CD14-positive monocyte (primary cell): ENCODE results near the gene OSBPL2. TPM values are rescaled to one million over a fixed set of nuclear protein-coding genes. Genes with fewer than 3 reads are reported as not detected.

ENCODE experiments used
- DNase-seq, 3 donors: peaks; one replicate each; pipeline ENCODE4 v3.0.0-alpha.2; 2011 to 2022
- H2AFZ ChIP-seq: 2 replicates; pipeline ENCODE4 v1.6.0; 2012; ENCODE audit warnings: mild to moderate bottlenecking, low read depth, low read length, inconsistent platforms; ENCODE audit not compliant: insufficient read depth, poor library complexity, severe bottlenecking
- H3K27ac ChIP-seq, 2 donors: 1 replicate in 1 of 2; 2 replicates in 1 of 2; pipeline ENCODE4 v1.5.1; 2012 to 2013; ENCODE audit warnings: low read length in 2 of 2, control low read depth in 1 of 2, inconsistent platforms in 1 of 2, low read depth in 1 of 2, mild to moderate bottlenecking in 1 of 2
- H3K27me3 ChIP-seq, 2 donors: one replicate each; pipeline versions ENCODE4 v1.6.0 to v1.6.1; 2011 to 2013; ENCODE audit warnings: low read length in 2 of 2; ENCODE audit not compliant: control insufficient read depth in 2 of 2, insufficient read depth in 2 of 2
- H3K36me3 ChIP-seq, 2 donors: replicated peaks in 1 of 2; 1 replicate in 1 of 2; 2 replicates in 1 of 2; pipeline versions ENCODE4 v1.5.1 to v1.6.1; 2012 to 2013; ENCODE audit warnings: low read length in 2 of 2, control low read depth in 1 of 2, inconsistent platforms in 1 of 2, mild to moderate bottlenecking in 1 of 2; ENCODE audit not compliant: insufficient read depth in 2 of 2, control insufficient read depth in 1 of 2
- H3K4me1 ChIP-seq, 2 donors: 1 replicate in 1 of 2; 2 replicates in 1 of 2; pipeline versions ENCODE4 v1.5.1 to v1.6.1; 2012 to 2013; ENCODE audit warnings: low read length in 2 of 2, control low read depth in 1 of 2, inconsistent platforms in 1 of 2, mild to moderate bottlenecking in 1 of 2, moderate library complexity in 1 of 2; ENCODE audit not compliant: insufficient read depth in 2 of 2, control insufficient read depth in 1 of 2
- H3K4me2 ChIP-seq: replicated peaks from 2 replicates; pipeline ENCODE3; 2012; ENCODE audit warnings: low read length, moderate library complexity, mild to moderate bottlenecking; ENCODE audit not compliant: poor library complexity, severe bottlenecking; ENCODE audit errors: extremely low read depth
- H3K4me3 ChIP-seq, 3 experiments: fragments of 200-600 bp in 1 of 3; sonication (generic) in 1 of 3; replicated peaks in 1 of 3; 1 replicate in 2 of 3; 2 replicates in 1 of 3; pipeline ENCODE4 v1.5.1; 2011 to 2013; ENCODE audit warnings: low read length in 3 of 3, mild to moderate bottlenecking in 3 of 3, control low read depth in 2 of 3, low read depth in 2 of 3, inconsistent platforms in 1 of 3, moderate library complexity in 1 of 3
- H3K79me2 ChIP-seq: 2 replicates; pipeline ENCODE4 v1.6.0; 2012; ENCODE audit warnings: mild to moderate bottlenecking, control low read depth, inconsistent platforms, low read length, moderate library complexity; ENCODE audit not compliant: insufficient read depth
- H3K9ac ChIP-seq: 2 replicates; pipeline ENCODE4 v1.6.0; 2017; ENCODE audit warnings: low read length, mild to moderate bottlenecking; ENCODE audit not compliant: insufficient read depth, poor library complexity, severe bottlenecking
- H3K9me3 ChIP-seq, 2 donors: replicated peaks in 1 of 2; 1 replicate in 1 of 2; 2 replicates in 1 of 2; pipeline versions ENCODE4 v1.5.1 to v1.6.1; 2012 to 2013; ENCODE audit warnings: low read length in 2 of 2, control low read depth in 1 of 2; ENCODE audit not compliant: control insufficient read depth in 1 of 2, insufficient read depth in 1 of 2
- H4K20me1 ChIP-seq: 2 replicates; pipeline ENCODE4 v1.6.0; 2012; ENCODE audit warnings: mild to moderate bottlenecking, low read length, control low read depth, moderate library complexity; ENCODE audit not compliant: insufficient read depth
- H3K27ac Mint-ChIP-seq, 7 donors: one replicate each; pipeline ENCODE4 v1.8.0; 2020; ENCODE audit warnings: mild to moderate bottlenecking in 7 of 7, mixed read lengths in 7 of 7, moderate library complexity in 6 of 7, inconsistent platforms in 2 of 7
- H3K27me3 Mint-ChIP-seq, 3 donors: one replicate each; pipeline ENCODE4 v1.8.0; 2021 to 2022; ENCODE audit warnings: low read depth in 3 of 3, mild to moderate bottlenecking in 3 of 3, mixed read lengths in 3 of 3, moderate library complexity in 3 of 3, inconsistent platforms in 1 of 3
- H3K36me3 Mint-ChIP-seq, 2 donors: one replicate each; pipeline ENCODE4 v1.8.0; 2020; ENCODE audit warnings: mixed read lengths in 2 of 2, inconsistent platforms in 1 of 2, mild to moderate bottlenecking in 1 of 2
- H3K4me1 Mint-ChIP-seq: one replicate; pipeline ENCODE4 v1.8.0; 2020; ENCODE audit warnings: mild to moderate bottlenecking, mixed read lengths
- H3K4me3 Mint-ChIP-seq, 2 donors: one replicate each; pipeline ENCODE4 v1.8.0; 2020; ENCODE audit warnings: mild to moderate bottlenecking in 2 of 2, mixed read lengths in 2 of 2, moderate library complexity in 1 of 2
- H3K9me3 Mint-ChIP-seq, 7 donors: one replicate each; pipeline ENCODE4 v1.8.0; 2020 to 2022; ENCODE audit warnings: mixed read lengths in 7 of 7, mild to moderate bottlenecking in 6 of 7, moderate library complexity in 6 of 7, inconsistent platforms in 2 of 7
- CTCF ChIP-seq: fragments of 200-600 bp; IDR thresholded peaks from one replicate; pipeline ENCODE4 v1.8.0; 2022; ENCODE audit warnings: antibody characterized with exemption, mild to moderate bottlenecking
- WGBS: methylation state at CpG from one replicate; pipeline ENCODE4 v1.1.5; 2013; ENCODE audit warnings: missing lambda C conversion rate; ENCODE audit not compliant: insufficient coverage; 5-methylcytosine and 5-hydroxymethylcytosine counted together
- intact Hi-C, 2 donors: fragments of 100-400 bp; cut with micrococcal nuclease; formaldehyde crosslinking; loops; one replicate each; pipeline versions ENCODE4 v1.15.0 to v1.15.1; 2023
- polyA plus RNA-seq, 3 donors: library from polyadenylated mRNA; depleted of rRNA in 1 of 3; unstranded in 2 of 3; stranded (reverse) in 1 of 3; fragments of 300-500 nt in 2 of 3; fragments of >200 nt in 1 of 3; fragmentation: Illumina TruSeq in 2 of 3; gene quantifications; 1 replicate in 2 of 3; 2 replicates in 1 of 3; pipeline ENCODE4 v1.2.3, GENCODE V29; 2012 to 2021

The OSBPL2 gene
- polyA plus RNA-seq, 3 donors = 12.9 to 29.1 (median 17.9) TPM

- no peak for TF ChIP-seq CTCF
- 94% methylated on average over 14 of the region's 14 CpGs for WGBS
- Histone ChIP-seq H4K20me1 (peaks cover 34% of the 10 kb centered on the region), H3K4me1 (no peaks in the 10 kb centered on the region), H3K4me2 (no peak overlapping the region), H3K27ac (no peak overlapping the region), H3K9ac (no peak overlapping the region), H3K79me2 (no peaks in the 10 kb centered on the region), H3K9me3 (peaks cover 0 to 2% of the 10 kb centered on the region in 2 donors), H2AFZ (no peak overlapping the region), H3K4me3 (no peak overlapping the region), H3K27me3 (no peaks in the 10 kb centered on the region), H3K36me3 (peaks cover 81 to 89% of the 10 kb centered on the region in 2 donors)
- Mint-ChIP-seq H3K27ac (no peak overlapping the region), H3K9me3 (peaks cover 0 to 7% (median 5%) of the 10 kb centered on the region in 7 donors), H3K36me3 (peaks cover 70 to 85% of the 10 kb centered on the region in 2 donors), H3K27me3 (peaks cover 0 to 3% (median 0%) of the 10 kb centered on the region in 3 donors), H3K4me1 (no peaks in the 10 kb centered on the region), H3K4me3 (no peak overlapping the region)
- intact Hi-C loops = no loop called here
- DNase-seq = no peak
Observed at GRCh38 chr20:62269378-62269777, 31.1 kb downstream of the OSBPL2 start.

- peaks cover 0 to 2% of the 10 kb centered on the region in 2 donors for H3K9me3 ChIP-seq
- peaks cover 39% of the 10 kb centered on the region for H4K20me1 ChIP-seq
- H3K27ac ChIP-seq = no peak overlapping the region
- Mint-ChIP-seq H3K27ac (peak overlapping the region in 1 of 7 donors; percentile 51), H3K4me1 (no peaks in the 10 kb centered on the region), H3K9me3 (peaks cover 0 to 6% (median under 1%) of the 10 kb centered on the region in 7 donors), H3K27me3 (peaks cover 0 to 3% (median 0%) of the 10 kb centered on the region in 3 donors), H3K36me3 (peaks cover 70 to 85% of the 10 kb centered on the region in 2 donors), H3K4me3 (no peak overlapping the region)
- TF ChIP-seq CTCF = no peak
- peaks cover 80 to 89% of the 10 kb centered on the region in 2 donors for H3K36me3 ChIP-seq
- H3K9ac ChIP-seq = no peak overlapping the region
- no peak overlapping the region for H3K4me3 ChIP-seq
- intact Hi-C loops = no loop called here
- no peak for DNase-seq
- H3K27me3 ChIP-seq = no peaks in the 10 kb centered on the region
- 96% methylated on average over 17 of the region's 17 CpGs for WGBS
- H3K4me2 ChIP-seq = no peak overlapping the region
- H3K79me2 ChIP-seq = no peaks in the 10 kb centered on the region
- H2AFZ ChIP-seq = no peak overlapping the region
- H3K4me1 ChIP-seq = no peaks in the 10 kb centered on the region
Observed at GRCh38 chr20:62269871-62270270, 31.6 kb downstream of the OSBPL2 start.
